NCI-H1930 (cell line): ENCODE results near the gene VGF.

ENCODE experiments used
- DNase-seq, 2 experiments: peaks; one replicate each; lab custom pipeline; 2025; lab: John Stamatoyannopoulos, UW

Gene VGF

GRCh38 chr7:101165958-101166647 is 734 bp upstream of the VGF start:
- no peak for DNase-seq

DNA sequence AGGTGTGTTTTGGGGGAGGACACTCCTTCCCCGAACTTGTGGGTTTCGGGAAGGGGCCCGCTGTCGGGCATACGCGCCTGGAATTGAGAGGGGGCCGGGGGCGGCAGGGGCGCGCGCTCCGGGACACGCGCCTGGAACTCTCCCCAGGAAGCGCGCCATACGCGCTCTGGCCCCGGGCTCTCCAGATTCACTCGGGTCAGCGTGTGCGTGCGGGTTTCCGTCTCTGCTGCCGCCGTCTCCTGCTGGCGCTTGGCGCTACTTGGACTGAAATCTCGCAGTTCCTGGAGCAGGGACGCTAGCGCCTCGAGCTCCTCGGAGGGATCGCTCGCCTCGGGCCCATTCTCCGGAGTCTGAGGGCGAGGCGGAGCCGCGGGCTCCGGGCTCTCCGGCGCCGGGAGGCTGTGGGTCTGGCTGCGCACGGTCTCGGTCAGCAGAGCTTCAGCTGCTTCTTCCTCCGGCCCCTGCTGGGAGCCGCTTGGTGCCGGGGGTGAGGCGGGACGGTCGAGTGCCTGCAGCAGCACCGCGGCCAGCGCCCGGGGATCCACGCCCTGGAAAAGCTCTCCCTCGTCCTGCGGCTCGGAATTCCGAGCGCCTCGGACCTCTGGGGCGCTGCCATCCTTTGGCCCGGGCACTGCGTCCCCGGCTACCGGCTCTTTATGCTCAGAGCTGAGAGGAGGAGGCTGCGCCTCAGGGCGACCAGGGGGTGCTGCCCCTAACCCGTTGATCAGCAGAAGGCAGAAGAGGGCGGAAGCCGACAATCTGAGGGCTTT is 1.1 kb downstream of the VGF start:
- no peak for DNase-seq

DNA sequence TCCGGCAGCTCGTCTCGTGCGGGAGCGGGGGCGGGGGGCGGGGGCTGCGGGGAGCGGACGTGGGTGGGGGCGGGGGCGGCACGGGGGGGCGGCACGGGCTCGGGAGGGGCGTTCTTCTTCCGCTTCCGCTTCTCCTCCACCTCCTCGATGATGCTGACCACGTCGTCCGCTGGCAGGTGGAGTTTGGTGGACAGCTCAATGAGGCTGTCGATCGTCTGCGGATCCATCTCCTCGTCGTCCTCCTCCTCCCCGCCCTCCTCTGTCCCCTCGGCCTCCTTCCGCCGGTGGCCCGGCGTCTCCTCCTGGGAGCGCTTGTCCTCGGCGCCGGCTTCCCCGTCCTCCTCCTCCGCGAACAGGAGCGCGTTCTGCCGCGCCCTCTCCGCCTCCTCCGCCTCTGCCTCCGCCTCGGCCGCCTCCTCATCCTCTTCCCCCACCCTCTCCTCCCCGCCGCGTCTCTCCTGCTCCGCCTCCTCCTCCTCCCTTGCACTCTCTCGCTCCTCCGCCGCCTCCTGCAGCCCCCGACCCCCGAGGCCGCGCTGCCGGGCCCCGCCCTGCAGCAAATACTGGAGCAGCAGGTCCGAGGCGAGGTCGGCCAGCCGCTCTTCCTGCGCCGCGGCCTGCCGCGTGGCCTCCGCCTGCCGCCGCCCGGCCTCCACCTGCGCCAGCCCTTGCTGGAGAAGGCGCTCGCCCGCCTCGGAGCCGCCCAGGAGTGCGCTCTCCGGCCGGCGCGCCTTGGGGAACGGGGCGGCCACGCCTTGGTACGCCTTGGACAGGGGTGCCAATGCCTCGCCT is 1.9 kb downstream of the VGF start:
- peak; percentile 71 to 74 for DNase-seq

GRCh38 chr7:101162551-101163278 is 2.7 kb downstream of the VGF start:
- peak; percentile 71 to 74 for DNase-seq

DNA sequence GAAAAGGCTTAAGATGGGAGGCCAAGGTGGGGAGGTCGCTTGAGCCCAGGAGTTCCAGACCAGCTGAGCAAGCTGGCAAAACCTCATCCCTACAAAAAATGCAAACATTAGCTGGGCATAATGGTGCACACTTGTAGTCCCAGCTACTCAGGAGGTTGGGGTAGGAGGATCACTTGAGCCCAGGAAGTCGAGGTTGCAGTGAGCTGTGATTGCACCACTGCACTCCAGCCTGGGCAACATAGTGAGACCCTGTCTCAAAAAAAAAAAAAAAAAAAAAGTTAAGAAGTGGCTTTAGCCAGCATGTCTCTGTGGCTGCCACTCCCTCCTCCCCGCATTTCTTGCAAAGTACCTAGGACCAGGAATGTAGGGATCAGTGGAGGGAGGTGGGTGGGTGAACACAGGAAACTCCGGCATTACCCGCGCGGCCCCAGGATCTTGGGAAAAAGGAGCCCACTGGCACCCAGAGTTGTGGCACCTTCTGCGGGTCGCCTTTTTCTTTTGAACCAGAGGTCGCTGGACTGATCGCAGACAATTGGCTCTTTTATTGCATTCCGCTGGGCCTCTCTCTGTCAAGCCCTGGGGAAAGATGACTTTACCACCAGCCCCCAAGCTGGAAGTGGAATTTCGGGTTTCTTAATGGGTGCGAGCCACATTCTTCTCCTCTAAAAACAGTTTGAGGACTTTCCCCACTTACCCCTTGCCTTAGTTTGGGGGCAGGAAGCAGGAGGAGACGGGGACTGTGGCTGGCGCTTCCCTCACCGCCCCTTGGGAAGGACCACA is 3.5 kb downstream of the VGF start:
- DNase-seq, result no peak

DNA sequence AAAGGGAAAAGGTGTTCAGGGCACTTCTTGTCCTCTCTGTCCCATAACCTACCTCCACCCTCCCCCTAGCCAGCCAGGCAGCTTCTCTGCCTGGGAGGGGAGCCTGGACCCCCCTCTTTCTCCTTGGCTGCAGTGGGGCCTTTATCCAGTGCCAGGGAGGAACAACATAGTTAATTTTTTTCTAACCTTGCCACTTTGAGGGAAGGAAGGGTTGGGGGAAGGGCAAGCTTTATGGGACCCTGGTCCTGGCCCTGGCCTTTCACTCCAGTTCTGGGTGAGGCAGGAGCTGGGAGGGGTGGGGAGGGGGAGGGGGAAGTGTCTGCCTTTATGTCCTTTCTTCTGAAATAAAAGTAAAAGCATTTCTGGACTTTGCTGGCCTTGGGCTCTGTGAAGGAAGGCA is 4.5 kb downstream of the VGF start:
- no peak for DNase-seq

DNA sequence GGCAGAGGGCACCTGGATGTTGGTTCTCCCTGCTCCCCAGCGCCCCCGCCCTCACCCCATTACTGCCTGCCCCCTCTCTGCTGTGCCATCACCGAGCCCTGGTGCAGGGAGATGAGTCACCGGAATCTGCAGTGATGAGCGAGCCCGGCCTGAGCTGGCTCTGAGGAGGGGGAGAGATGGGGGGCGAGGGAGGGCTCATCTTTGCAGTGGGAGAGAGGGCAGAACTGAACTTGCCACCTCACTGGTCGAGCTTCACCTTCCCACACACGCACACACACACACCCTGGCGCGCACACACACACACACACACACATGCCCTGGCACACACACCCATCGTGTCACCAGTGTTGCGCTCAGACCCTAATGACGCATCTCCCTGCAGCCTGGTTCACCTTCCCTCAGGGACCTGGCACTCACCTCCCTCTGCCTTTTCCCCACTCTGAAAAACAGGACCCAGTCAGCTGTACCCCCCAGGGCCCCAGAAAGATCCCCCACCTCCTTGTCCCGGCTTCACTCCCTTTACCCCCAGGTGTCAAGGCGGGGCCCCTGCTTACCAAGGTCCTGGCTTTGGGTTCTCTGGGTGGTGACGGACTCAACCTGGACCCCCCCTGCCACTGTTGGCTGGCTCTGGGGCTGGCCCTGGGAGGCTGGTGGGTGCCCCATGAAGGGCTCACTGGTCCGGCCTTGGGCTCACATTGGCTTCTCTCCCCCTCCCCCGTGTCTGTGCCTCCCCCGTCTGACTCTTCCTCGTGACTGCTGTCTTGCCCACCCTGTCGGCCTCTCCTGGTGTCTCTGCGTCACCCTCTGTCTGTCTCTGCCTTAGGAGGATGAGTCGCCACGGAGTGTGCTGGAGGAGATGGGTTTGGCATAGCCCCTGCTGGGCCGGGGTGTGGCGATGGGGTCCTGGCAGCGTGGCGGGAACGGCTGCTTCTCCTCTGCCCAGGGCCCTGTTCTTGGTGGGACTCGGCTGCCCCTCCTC is 5.4 kb downstream of the VGF start:
- no peak for DNase-seq

GRCh38 chr7:101156866-101157589 is 8.3 kb downstream of the VGF start:
- DNase-seq, result no peak

DNA sequence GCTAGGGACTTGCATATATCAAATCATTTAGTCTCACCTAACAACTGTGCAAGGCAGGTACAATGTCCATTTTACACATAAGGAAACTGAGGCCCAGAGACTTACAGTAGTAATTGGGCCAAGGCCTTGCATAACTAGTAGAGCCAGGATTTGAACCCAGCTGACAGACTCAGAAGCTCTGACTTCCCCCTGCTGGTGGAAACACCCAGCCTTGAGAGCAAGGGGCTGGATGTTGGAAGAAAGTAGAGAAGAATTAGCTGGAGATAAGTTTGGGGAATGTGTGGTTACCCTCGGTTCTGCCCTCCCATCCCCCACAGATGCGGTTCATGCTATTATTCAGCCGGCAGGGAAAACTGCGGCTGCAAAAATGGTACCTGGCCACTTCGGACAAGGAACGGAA is 9.1 kb downstream of the VGF start:
- no peak for DNase-seq

DNA sequence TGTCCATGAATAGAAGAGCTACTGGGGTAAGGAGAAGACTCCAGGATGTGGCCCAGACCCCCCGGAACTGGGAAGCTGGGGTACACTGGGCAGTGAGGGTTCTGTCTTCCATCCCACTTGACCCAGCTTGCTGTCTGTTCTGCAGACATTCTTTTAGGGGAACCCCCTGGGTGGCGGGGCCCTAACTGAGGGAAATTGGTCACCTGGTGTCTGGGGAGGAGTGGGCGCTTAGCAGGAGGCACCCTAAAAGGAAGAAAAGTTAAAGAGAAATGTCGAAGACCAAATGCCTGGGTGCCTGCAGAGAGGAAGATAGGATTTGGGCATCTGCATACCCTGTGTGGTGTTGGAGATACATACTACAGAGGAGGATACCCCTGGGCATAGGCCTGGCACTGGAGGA is 10.1 kb downstream of the VGF start:
- no peak for DNase-seq

DNA sequence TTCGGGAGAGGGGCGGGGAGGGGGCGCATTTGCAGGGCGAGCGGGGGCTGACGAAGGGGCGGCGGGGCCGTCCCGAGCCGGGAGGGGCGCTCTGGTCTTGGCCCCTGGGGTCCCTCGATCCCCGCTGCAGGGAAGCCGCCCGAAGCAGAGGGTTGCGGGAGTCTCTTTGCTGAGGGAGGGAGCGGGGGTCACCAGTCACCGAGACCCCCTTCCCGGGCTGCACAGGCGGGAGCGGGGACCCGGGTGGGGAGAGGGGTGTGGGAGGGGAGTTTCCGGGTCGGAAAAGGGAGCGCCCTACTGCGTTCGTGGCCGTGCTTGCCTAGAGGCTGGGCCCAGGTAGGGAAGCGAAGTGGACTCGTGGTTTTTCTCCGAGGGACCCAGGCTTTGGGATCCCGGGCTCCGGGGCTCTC is 10.7 kb downstream of the VGF start:
- no peak for DNase-seq

DNA sequence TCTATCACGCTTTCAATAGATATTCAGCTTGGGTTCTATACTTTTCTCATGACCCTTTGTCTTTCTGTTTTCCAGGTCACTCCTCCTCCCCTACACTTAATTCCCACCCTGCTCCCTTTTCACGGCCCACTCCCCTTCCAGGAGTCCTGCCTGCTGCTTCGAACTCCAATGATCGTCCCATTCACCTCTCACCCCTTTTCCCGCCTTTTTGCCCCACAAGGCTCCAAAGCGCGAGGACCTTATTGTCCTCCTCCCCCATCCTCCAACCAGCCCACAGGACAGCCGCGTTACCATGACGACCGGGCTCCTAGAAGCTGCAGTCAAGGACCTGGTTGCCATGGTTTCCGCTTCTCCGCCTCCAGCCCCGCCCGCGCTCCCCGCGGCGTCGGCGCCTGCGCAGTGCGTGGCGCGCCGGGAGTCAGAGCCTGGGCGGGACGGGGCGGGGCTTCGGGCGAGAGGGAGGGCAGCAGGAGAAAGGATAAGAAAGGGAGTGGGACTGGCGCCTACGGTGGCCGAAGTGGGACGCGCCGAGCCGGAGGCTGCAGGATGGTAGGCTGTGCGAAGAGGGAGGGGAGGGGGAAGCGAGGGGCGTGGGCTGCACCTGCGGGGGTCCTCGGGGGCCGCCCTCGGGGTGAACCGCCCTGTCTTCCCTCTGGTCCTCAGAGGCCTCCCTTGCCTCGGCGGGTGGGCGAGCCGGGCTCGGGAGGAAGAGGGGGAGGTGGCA is 11.2 kb downstream of the VGF start, which contains the start of gene AP1S1:
TSS of gene AP1S1 (plus strand) at position 508 of the 724 bp plus-strand sequence. CDS start at position 547, 39 bp downstream.
- peak; percentile 96 to 98 for DNase-seq

DNA sequence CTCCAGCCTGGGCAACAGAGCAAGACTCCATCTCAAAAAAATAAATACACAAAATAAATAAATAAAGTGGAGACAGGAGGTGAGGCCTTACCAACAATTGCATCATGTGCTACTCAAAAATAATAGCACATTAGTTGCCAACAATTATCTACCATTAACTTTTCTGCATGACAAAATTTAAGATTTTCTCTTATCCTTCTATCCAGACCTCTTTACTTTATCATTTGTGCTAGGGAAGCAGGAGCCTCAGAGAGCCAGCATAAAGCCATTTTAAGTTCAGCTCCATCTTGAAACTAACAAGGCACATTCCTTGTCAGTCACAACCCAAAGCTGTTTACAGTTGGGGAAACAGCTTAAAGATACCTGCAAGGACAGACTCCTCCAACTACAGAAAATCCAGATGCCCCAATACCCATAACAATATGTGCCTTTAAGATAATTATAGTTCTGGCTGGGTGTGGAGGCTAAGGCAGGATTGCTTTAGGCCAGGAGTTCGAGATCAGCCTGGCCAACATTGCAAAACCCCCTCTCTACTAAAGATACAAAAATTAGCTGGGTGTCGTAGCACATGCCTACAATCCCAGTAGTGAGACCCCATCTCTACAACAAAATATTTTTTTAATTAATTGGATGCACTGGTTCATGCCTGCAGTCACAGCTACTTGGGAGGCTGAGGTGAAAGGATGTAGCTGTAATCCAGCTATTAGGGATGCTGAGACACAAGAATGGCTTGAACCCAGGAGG is 13.3 kb downstream of the VGF start:
- DNase-seq, result no peak

GRCh38 chr7:101140746-101141382 is 24.5 kb downstream of the VGF start:
- DNase-seq, result no peak

DNA sequence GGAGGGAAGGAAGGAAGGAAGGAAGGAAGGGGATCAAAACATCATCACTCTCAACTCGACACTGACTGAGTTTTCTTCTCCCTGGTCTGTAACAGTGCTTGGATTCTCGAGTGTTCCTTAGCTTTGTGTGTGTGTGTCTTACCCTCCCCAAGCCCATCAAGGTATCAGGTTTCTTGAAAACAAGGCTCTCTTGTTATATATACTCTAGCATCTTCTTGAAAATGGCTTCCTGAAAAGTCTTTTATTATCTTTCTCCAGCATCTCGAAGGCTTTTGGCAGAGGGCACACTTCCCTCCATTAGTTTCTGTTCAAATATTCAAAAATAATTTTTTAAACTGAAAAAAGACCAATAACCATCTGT is 25.1 kb downstream of the VGF start:
- DNase-seq, result no peak

DNA sequence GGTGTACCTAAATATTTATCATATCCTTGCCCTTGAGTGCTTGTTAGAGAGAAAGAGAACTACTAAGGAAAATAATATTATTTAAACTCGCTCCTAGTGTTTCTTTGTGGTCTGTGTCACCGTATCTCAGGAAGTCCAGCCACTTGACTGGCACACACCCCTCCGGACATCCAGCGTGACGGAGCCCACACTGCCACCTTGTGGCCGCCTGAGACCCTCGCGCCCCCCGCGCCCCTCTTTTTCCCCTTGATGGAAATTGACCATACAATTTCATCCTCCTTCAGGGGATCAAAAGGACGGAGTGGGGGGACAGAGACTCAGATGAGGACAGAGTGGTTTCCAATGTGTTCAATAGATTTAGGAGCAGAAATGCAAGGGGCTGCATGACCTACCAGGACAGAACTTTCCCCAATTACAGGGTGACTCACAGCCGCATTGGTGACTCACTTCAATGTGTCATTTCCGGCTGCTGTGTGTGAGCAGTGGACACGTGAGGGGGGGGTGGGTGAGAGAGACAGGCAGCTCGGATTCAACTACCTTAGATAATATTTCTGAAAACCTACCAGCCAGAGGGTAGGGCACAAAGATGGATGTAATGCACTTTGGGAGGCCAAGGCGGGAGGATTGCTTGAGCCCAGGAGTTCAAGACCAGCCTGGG is 27.0 kb downstream of the VGF start:
- peak; percentile 37 to 63 for DNase-seq

DNA sequence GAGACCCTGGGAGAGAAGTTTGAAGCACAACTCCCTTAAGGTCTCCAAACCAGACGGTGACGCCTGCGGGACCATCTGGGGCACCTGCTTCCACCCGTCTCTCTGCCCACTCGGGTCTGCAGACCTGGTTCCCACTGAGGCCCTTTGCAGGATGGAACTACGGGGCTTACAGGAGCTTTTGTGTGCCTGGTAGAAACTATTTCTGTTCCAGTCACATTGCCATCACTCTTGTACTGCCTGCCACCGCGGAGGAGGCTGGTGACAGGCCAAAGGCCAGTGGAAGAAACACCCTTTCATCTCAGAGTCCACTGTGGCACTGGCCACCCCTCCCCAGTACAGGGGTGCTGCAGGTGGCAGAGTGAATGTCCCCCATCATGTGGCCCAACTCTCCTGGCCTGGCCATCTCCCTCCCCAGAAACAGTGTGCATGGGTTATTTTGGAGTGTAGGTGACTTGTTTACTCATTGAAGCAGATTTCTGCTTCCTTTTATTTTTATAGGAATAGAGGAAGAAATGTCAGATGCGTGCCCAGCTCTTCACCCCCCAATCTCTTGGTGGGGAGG is 27.6 kb downstream of the VGF start:
- DNase-seq, result no peak
